KMS-11 (cell line): Measurements from ENCODE around the gene ZNF536.

Experiments
- H2AFZ ChIP-seq: fragments of 200-600 bp; sonication (generic); 2 replicates; pipeline ENCODE4 v1.6.1; 2016; ENCODE audit warnings: antibody characterized with exemption, mixed run types, low read depth
- H3K27ac ChIP-seq: fragments of 200-600 bp; sonication (generic); 2 replicates; pipeline ENCODE4 v1.6.1; 2016; ENCODE audit warnings: mild to moderate bottlenecking, mixed run types
- H3K27me3 ChIP-seq: fragments of 200-600 bp; sonication (generic); 2 replicates; pipeline ENCODE4 v1.6.1; 2017; ENCODE audit warnings: mild to moderate bottlenecking, low read depth, mixed run types, moderate library complexity; ENCODE audit not compliant: insufficient read depth
- H3K36me3 ChIP-seq: fragments of 200-600 bp; sonication (generic); 2 replicates; pipeline ENCODE4 v1.6.1; 2017; ENCODE audit warnings: mild to moderate bottlenecking, mixed run types; ENCODE audit not compliant: insufficient read depth
- H3K4me1 ChIP-seq: fragments of 200-600 bp; sonication (generic); 2 replicates; pipeline ENCODE4 v1.6.1; 2016; ENCODE audit warnings: mild to moderate bottlenecking, low read depth, mixed run types; ENCODE audit not compliant: poor library complexity, severe bottlenecking
- H3K4me2 ChIP-seq: fragments of 200-600 bp; sonication (generic); 2 replicates; pipeline ENCODE4 v1.7.0; 2016; ENCODE audit warnings: mild to moderate bottlenecking, mixed run types
- H3K4me3 ChIP-seq: fragments of 200-600 bp; sonication (generic); IDR thresholded peaks from 2 replicates; pipeline ENCODE4 v1.6.1; 2017; ENCODE audit warnings: low read depth, low read length, mixed read lengths; ENCODE audit not compliant: insufficient read depth
- H3K79me2 ChIP-seq: fragments of 200-600 bp; sonication (generic); 2 replicates; pipeline ENCODE4 v1.6.1; 2016; ENCODE audit warnings: low read depth, mixed run types; ENCODE audit not compliant: insufficient read depth
- H3K9ac ChIP-seq: fragments of 200-600 bp; sonication (generic); 2 replicates; pipeline ENCODE4 v1.6.1; 2016; ENCODE audit warnings: mild to moderate bottlenecking, mixed run types
- H4K20me1 ChIP-seq: fragments of 200-600 bp; sonication (generic); 2 replicates; pipeline ENCODE4 v1.6.1; 2016; ENCODE audit warnings: mild to moderate bottlenecking, mixed run types; ENCODE audit not compliant: insufficient read depth
- CTCF ChIP-seq: fragments of 200-600 bp; sonication (generic); conservative IDR thresholded peaks from 2 replicates; pipeline ENCODE4 v1.6.1; 2017; ENCODE audit warnings: low read depth, mild to moderate bottlenecking, antibody characterized with exemption, low read length, moderate library complexity, mixed read lengths

ZNF536 gene

DNA sequence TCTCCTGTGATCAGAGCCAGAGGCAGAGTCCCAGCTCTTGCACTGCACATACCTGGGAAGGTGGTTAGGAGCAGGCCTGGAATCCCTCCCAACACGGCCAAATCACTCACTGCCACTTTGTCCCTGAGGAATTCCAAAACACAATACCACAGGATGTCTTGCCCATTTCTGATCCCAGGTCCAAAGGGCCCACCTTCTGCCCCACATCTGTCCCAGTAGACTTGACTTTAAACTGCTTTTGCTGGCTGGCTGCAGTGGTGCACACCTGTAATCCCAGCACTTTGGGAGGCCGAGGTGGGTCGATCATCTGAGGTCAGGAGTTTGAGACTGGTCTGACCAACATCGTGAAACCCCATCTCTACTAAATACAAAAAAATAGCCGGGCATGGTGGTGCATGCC lies 18.9 kb downstream of the ZNF536 start:
- Histone ChIP-seq H2AFZ (no peak overlapping the region), H3K4me2 (no peak overlapping the region), H3K9ac (no peak overlapping the region), H3K79me2 (no peaks in the 10 kb centered on the region), H3K27ac (no peak overlapping the region), H3K36me3 (no peaks in the 10 kb centered on the region), H3K4me3 (no peak overlapping the region), H4K20me1 (no peaks in the 10 kb centered on the region), H3K4me1 (no peaks in the 10 kb centered on the region), H3K27me3 (no peaks in the 10 kb centered on the region)
- no peak for TF ChIP-seq CTCF

- H3K27ac ChIP-seq, result no peak overlapping the region
- H3K4me2 ChIP-seq, result no peak overlapping the region
- H4K20me1 ChIP-seq, result no peaks in the 10 kb centered on the region
- no peak overlapping the region for H2AFZ ChIP-seq
- H3K9ac ChIP-seq, result no peak overlapping the region
- no peaks in the 10 kb centered on the region for H3K27me3 ChIP-seq
- no peak overlapping the region for H3K4me3 ChIP-seq
- no peaks in the 10 kb centered on the region for H3K36me3 ChIP-seq
- no peak for TF ChIP-seq CTCF
- H3K4me1 ChIP-seq, result no peaks in the 10 kb centered on the region
- no peaks in the 10 kb centered on the region for H3K79me2 ChIP-seq
These were observed 19.7 kb downstream of the ZNF536 start for GRCh38 chr19:30391554-30392551.

DNA sequence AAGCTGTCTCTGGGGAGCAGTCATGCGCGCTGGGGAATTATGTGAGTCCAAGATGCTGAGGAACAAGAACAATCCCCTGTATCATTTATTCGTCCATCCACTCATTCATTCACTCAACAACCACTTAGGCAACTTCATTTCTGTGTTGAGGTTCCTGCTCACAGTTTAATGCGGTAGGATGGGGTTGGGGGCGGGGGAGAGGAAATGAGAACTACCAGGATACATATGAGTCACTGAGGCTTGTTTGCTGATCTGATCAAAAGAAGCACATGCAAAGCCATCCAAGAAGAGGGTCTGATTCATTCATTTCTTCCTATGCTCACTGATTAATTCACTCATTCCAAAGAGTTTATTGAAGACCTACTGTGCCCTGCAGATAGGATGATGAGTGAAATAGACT lies 20.9 kb downstream of the ZNF536 start:
- TF ChIP-seq CTCF, result no peak
- Histone ChIP-seq H3K36me3 (no peaks in the 10 kb centered on the region), H4K20me1 (no peaks in the 10 kb centered on the region), H3K79me2 (no peaks in the 10 kb centered on the region), H3K27ac (no peak overlapping the region), H3K4me2 (no peak overlapping the region), H2AFZ (no peak overlapping the region), H3K9ac (no peak overlapping the region), H3K27me3 (no peaks in the 10 kb centered on the region), H3K4me1 (no peaks in the 10 kb centered on the region), H3K4me3 (no peak overlapping the region)

- Histone ChIP-seq H2AFZ (no peak overlapping the region), H3K4me2 (no peak overlapping the region), H3K79me2 (no peaks in the 10 kb centered on the region), H3K9ac (no peak overlapping the region), H3K27me3 (no peaks in the 10 kb centered on the region), H3K27ac (no peak overlapping the region), H4K20me1 (no peaks in the 10 kb centered on the region), H3K4me1 (no peaks in the 10 kb centered on the region), H3K4me3 (no peak overlapping the region), H3K36me3 (no peaks in the 10 kb centered on the region)
- TF ChIP-seq CTCF, result no peak
These were observed 21.7 kb downstream of the ZNF536 start for GRCh38 chr19:30393729-30394480.
